IPS-15b (cell line): ENCODE data around the gene MT1A.
A peak's percentile ranks its signal among the peaks of the same experiment; 100 is the strongest.

Experiments used
- H3K27me3 ChIP-seq: one replicate; pipeline ENCODE4 v1.6.1; 2013; ENCODE audit warnings: low read length; ENCODE audit not compliant: control insufficient read depth, insufficient read depth
- H3K36me3 ChIP-seq: one replicate; pipeline ENCODE4 v1.6.1; 2013; ENCODE audit warnings: low read length; ENCODE audit not compliant: control insufficient read depth, insufficient read depth
- H3K4me1 ChIP-seq: one replicate; pipeline ENCODE4 v1.6.1; 2013; ENCODE audit warnings: mild to moderate bottlenecking, low read length; ENCODE audit not compliant: control insufficient read depth, insufficient read depth
- H3K4me3 ChIP-seq: one replicate; pipeline ENCODE4 v1.5.1; 2013; ENCODE audit warnings: low read depth, low read length
- H3K9ac ChIP-seq: one replicate; pipeline ENCODE4 v1.6.1; 2013; ENCODE audit warnings: low read depth, mild to moderate bottlenecking, low read length
- H3K9me3 ChIP-seq: one replicate; pipeline ENCODE4 v1.6.1; 2013; ENCODE audit warnings: mild to moderate bottlenecking, low read length; ENCODE audit not compliant: control insufficient read depth, insufficient read depth

The MT1A gene

DNA sequence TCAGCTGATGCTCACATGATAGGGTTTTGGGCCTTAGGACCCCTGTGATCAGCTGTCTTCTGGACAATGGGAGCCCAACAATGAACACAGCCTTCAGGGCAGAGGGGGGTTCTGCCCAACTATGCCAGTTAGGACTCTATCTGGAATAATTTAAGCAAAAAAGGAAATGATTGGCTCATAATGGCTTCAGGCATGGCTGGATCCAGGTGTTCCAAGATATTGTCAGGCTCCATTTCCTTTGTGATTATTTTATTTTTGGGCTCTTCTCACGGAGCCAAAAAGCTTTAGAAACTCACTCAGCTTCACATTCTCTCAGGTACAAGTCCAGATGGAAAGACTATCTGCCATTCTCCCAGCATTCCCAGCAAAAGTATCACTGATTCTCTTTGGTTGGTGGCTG lies 33.0 kb upstream of the MT1A start:
- H3K27me3 ChIP-seq, result peaks cover 66% of the 10 kb centered on the region
- H3K36me3 ChIP-seq, result no peaks in the 10 kb centered on the region
- no peaks in the 10 kb centered on the region for H3K9me3 ChIP-seq
- no peak overlapping the region for H3K9ac ChIP-seq
- H3K4me3 ChIP-seq, result no peak overlapping the region
- peaks cover 7% of the 10 kb centered on the region for H3K4me1 ChIP-seq

DNA sequence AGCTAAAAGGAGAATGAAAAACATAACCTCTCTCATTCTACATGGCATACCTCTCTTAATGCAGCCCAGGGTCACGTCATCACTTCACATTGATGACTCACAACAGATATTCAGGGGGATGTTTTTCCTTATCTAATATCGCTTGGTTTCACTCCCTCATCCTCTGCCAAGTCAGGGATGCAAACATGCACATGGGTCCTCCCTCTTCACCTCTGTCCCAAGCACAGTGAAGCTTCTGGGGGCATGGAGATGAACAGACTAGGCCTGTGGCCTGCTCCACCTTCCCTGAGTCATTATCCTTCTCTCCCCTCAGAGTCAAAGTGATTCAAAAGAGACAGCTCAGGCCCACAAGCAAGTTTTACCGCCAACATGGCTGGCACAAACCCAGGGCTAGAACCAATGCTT lies 32.4 kb upstream of the MT1A start:
- H3K9ac ChIP-seq, result no peak overlapping the region
- H3K27me3 ChIP-seq, result peaks cover 72% of the 10 kb centered on the region
- peaks cover 9% of the 10 kb centered on the region for H3K4me1 ChIP-seq
- no peak overlapping the region for H3K4me3 ChIP-seq
- no peaks in the 10 kb centered on the region for H3K9me3 ChIP-seq
- no peaks in the 10 kb centered on the region for H3K36me3 ChIP-seq

DNA sequence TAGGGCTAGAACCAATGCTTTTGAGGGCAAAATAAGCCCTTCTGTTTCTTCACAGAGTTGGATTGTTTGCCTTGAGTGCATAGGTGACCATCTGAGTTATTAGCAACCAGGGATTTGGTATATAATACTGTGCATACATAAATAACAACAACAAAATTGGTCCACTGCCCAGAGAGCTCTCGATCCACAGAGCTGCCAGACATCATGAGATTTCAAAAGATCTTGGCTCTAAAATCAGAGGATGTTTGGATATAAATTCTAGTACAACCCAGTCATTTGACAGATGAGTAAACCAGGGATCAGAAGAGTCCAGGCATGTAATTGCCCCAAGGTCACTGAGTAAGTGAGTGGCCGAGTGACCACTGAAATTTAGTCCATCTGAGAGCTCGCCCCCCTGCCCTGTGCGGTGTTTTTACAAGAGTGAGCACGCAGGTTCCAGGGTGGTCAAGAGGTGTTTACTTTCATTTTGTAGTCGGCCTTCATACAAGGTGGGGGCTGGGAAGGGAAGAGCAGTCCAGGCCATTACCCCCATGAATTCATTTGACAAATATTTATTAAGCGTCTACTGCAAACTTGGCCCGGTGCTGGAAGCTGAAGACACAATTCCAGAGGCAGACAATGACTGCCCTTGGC lies 31.9 kb upstream of the MT1A start:
- Histone ChIP-seq H3K36me3 (no peaks in the 10 kb centered on the region), H3K9me3 (no peaks in the 10 kb centered on the region), H3K9ac (no peak overlapping the region), H3K4me1 (peaks cover 9% of the 10 kb centered on the region), H3K27me3 (peaks cover 72% of the 10 kb centered on the region), H3K4me3 (no peak overlapping the region)

DNA sequence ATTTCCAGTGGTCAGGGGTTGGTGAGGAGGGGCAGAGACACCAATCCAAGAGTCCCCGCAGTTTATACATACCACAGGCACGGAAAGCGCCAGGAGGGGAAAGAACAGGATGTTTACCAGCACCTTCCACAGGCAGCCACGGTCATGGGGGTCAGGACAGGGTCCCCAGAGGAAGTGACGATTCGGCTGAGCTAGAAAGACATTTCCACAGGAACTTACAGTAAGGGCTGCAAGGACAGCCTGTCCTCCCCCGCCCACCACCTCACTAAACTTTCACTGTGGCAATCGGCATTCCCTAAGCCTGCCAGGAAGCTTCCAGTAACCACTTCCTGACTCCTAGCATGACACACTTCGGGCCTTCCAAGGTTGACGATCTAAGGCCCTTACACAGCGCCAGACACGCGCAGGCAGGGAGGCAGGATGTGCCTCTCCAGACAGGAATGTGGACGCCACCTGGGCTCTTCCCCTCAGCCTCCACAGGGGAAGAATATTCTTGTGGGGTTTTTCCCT lies 31.3 kb upstream of the MT1A start:
- H3K4me3 ChIP-seq, result no peak overlapping the region
- no peaks in the 10 kb centered on the region for H3K9me3 ChIP-seq
- no peak overlapping the region for H3K9ac ChIP-seq
- H3K36me3 ChIP-seq, result no peaks in the 10 kb centered on the region
- H3K27me3 ChIP-seq, result peaks cover 75% of the 10 kb centered on the region
- H3K4me1 ChIP-seq, result peaks cover 9% of the 10 kb centered on the region

DNA sequence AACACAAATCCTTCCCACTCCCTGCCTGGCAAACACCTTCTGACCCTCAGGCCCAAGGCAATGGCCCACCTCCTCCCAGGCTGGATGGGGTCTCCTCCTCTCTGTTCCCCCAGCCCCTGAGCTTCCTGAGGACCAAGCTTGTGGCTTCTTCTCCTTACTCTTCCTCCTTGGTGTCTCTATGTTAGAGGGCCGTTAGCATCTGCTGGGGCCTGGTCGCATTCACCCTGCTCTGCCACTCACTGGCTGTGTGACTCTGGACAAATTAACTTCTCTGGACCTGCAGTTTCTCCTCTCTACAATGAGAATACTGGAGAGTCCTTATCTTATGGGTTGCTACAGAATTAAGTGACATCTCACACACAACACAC lies 30.8 kb upstream of the MT1A start:
- no peaks in the 10 kb centered on the region for H3K36me3 ChIP-seq
- H3K4me1 ChIP-seq, result peaks cover 9% of the 10 kb centered on the region
- no peaks in the 10 kb centered on the region for H3K9me3 ChIP-seq
- H3K27me3 ChIP-seq, result peaks cover 79% of the 10 kb centered on the region
- H3K9ac ChIP-seq, result no peak overlapping the region
- peak overlapping the region; percentile 71 for H3K4me3 ChIP-seq

DNA sequence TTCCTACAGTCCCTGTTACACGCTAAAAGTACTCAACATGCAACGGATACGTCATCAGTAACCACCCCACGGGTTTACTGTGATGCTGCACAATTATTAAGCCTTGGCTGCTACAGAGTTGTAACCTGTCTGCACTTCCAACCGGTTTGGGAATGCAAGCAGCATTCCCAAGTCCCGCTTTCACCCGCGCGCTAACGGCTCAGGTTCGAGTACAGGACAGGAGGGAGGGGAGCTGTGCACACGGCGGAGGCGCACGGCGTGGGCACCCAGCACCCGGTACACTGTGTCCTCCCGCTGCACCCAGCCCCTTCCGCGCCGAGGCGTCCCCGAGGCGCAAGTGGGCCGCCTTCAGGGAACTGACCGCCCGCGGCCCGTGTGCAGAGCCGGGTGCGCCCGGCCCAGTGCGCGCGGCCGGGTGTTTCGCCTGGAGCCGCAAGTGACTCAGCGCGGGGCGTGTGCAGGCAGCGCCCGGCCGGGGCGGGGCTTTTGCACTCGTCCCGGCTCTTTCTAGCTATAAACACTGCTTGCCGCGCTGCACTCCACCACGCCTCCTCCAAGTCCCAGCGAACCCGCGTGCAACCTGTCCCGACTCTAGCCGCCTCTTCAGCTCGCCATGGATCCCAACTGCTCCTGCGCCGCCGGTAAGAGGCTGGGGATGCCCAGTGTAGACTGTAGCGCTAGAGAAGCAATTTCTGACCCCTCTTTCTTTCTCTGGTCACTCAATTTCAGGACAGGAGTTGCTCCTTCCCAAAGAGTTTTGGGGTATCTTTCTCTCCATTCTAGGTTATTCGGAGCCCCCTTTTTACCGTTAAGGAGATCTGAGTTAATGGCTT lies 30.2 kb upstream of the MT1A start, which contains the start of gene MT2A:
Gene MT2A, plus strand, starts transcription at position 542 of the 833 bp plus-strand sequence. Its CDS starts 72 bp downstream, at position 614.
- Histone ChIP-seq H3K4me3 (peak within 1 kb of the TSS; percentile 71), H3K9ac (no peak within 1 kb of the TSS), H3K4me1 (peaks cover 9% of the 10 kb centered on the region)

DNA sequence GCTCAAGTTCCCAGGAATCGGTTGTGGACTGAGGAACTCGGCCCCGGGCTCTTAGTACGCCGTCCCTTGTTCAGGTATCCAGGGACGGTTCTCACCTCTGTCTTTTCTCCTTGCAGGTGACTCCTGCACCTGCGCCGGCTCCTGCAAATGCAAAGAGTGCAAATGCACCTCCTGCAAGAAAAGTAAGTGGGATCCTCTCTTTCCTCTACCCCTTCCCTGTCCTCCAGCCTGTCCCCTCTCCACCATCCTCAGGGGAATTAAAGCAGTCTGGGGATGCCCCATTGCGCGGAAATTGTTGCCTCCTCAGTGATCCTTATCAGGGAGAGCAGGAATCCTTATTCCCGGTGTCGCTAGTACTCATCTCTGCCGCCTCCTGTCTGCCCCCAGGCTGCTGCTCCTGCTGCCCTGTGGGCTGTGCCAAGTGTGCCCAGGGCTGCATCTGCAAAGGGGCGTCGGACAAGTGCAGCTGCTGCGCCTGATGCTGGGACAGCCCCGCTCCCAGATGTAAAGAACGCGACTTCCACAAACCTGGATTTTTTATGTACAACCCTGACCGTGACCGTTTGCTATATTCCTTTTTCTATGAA lies 29.5 kb upstream of the MT1A start:
- no peaks in the 10 kb centered on the region for H3K9me3 ChIP-seq
- peaks cover 84% of the 10 kb centered on the region for H3K27me3 ChIP-seq
- H3K36me3 ChIP-seq, result no peaks in the 10 kb centered on the region
- no peak overlapping the region for H3K9ac ChIP-seq
- peaks cover 9% of the 10 kb centered on the region for H3K4me1 ChIP-seq
- H3K4me3 ChIP-seq, result peak overlapping the region; percentile 71

More for the DNA sequence above, 30.2 kb upstream of the MT1A start, which contains the start of gene MT2A:
- H3K27me3 ChIP-seq, result peaks cover 80% of the 10 kb centered on the region
- no peaks in the 10 kb centered on the region for H3K9me3 ChIP-seq
- no peaks in the 10 kb centered on the region for H3K36me3 ChIP-seq

DNA sequence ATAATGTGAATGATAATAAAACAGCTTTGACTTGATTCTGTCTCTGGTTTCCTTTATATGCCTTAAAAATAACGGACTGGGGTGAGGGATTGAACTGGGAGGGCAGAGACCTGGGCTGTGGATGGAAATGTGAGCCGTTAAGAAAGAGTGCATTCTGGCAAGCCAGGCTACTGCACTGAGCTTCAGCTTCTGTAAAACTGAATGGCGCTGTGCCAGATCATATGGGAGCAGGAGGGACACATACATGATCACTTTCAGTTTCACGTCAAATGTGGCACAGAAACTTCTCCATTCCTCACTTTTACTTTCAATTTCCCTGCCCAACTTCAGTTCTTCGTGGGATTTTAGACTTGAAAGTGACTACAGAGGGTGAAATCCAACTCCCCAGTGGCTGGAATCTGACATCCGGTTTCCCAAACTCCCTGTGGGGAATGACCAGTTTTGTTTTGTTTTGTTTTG lies 29.0 kb upstream of the MT1A start:
- Histone ChIP-seq H3K4me3 (peak overlapping the region; percentile 71), H3K4me1 (peaks cover 9% of the 10 kb centered on the region), H3K9me3 (no peaks in the 10 kb centered on the region), H3K27me3 (peaks cover 88% of the 10 kb centered on the region), H3K9ac (no peak overlapping the region), H3K36me3 (no peaks in the 10 kb centered on the region)

DNA sequence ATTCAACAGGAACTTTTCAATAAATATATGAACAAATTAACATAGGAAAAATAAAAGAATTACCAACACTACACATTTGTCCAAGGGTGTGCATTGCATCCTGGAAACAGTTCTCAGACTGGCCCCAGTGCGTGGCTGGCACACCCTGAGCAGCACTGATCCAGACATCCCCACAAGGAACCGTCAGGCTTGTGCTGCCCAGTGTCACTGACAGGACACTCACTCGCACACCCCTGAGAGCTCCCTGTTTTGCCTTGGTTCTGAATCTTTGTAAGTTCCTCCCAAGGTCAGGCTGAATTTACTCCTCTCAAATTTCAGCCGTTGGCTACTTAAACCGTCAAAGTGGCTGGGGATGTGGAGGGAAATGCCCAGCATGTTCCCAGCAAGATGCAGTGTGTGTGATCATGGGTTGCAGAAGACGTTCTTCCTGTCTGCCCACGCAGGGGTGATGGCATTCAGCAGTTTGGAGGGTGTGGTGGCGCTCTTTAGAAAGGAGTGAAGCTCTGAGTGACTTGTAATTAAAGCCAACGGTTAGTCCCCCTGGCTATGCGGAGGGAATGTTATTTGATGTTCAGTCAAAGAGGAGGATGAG lies 28.4 kb upstream of the MT1A start:
- H3K4me1 ChIP-seq, result peaks cover 9% of the 10 kb centered on the region
- no peak overlapping the region for H3K4me3 ChIP-seq
- H3K9me3 ChIP-seq, result no peaks in the 10 kb centered on the region
- no peak overlapping the region for H3K9ac ChIP-seq
- H3K27me3 ChIP-seq, result peaks cover 89% of the 10 kb centered on the region
- H3K36me3 ChIP-seq, result no peaks in the 10 kb centered on the region

DNA sequence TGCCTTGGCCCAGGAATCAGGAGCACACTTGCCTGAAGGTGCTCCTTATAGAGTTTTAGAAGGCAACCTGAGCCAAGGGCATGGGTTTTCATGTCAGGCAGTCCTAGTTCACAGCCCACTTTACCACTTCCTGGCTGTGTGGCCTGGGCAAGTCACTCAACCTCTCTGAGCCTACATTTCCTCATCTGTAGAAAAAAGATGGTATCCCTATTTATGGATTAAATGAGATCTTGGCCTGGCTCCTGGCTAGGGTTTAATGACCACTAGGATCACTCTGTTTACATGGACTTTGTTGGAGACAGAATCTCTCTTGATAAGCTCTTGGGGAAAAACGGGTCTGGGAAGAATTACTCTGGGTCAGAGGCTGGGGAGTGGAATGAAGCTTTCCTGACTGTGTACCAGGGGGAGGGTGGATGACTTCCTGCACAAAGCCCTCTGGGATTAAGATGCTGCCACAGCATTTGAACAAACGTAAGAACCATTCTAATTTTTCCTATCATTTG lies 27.8 kb upstream of the MT1A start:
- Histone ChIP-seq H3K4me3 (no peak overlapping the region), H3K9me3 (no peaks in the 10 kb centered on the region), H3K4me1 (peaks cover 9% of the 10 kb centered on the region), H3K36me3 (no peaks in the 10 kb centered on the region), H3K27me3 (peaks cover 89% of the 10 kb centered on the region), H3K9ac (no peak overlapping the region)

DNA sequence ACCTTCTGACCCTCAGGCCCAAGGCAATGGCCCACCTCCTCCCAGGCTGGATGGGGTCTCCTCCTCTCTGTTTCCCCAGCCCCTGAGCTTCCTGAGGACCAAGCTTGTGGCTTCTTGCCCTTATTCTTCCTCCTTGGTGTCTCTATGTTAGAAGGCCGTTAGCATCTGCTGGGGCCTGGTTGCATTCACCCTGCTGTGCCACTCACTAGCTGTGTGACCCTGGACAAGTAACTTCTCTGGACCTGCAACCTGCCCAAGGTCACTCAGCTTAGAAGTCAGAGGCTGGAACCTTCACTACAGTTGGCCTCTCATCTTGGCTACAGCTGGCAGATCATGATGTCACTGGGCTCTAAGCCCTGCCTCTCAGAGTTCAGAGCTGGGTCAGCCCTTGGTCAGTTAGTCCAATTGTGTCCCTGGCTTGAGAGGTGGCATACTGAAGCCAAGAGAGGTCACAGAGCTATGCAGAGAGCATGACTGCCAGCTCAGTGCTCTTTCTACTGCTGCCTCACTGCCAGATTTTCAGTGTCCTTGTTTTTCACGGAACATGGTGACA lies 27.1 kb upstream of the MT1A start:
- Histone ChIP-seq H3K27me3 (peaks cover 87% of the 10 kb centered on the region), H3K4me1 (peaks cover 9% of the 10 kb centered on the region), H3K9ac (no peak overlapping the region), H3K36me3 (no peaks in the 10 kb centered on the region), H3K4me3 (no peak overlapping the region), H3K9me3 (no peaks in the 10 kb centered on the region)
